ENCODE measurements around the gene SENP3.
A peak's percentile ranks its signal among the peaks of the same experiment; 100 is the strongest.

The SENP3 gene

DNA sequence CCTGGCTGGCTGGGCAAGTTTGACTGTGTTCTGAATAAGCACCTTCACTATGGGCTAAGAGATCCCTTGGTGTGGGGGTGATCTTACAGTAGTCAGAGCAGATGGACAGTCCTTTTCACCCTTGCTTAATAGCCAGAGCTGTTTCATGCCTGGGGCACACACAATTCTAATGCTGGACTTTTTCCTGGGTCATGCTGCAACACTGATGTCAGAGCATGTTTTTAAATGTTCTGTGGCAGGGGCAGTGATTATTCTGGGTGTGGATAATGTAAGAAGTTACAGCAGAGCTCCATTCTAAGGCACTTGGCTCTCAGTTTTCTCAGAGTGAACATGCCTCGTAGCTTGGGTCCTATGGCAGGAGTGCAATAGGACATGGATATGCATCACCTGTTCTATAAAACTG, 13.8 kb downstream of the SENP3 start:
- no peaks in the 10 kb centered on the region for H3K9me3 ChIP-seq
- H3K4me3 ChIP-seq: peak overlapping the region in 1 of 2 donors; percentile 100
- H3K4me1 ChIP-seq: peaks cover 0 to 50% (median 39%) of the 10 kb centered on the region in 4 donors
- H3K27me3 ChIP-seq: no peaks in the 10 kb centered on the region
- peak overlapping the region; percentile 98 to 100 for H3K27ac ChIP-seq
- no peak for TF ChIP-seq CTCF (IDR thresholded peaks at IDR 0.05)
- H3K36me3 ChIP-seq: peaks cover 50 to 75% (median 54%) of the 10 kb centered on the region in 3 donors
- intact Hi-C loops (cut with DNase I; ENCODE audit: low total_unique reads): no loop called here
- no peak for DNase-seq

- H3K4me1 ChIP-seq: peaks cover 0 to 55% (median 43%) of the 10 kb centered on the region in 4 donors
Observed at GRCh38 chr17:7575959-7576358, 14.2 kb downstream of the SENP3 start.

GRCh38 chr17:7576432-7576937, 14.8 kb downstream of the SENP3 start:
- Histone ChIP-seq H3K9me3 (no peaks in the 10 kb centered on the region), H3K36me3 (peaks cover 44 to 65% (median 55%) of the 10 kb centered on the region in 3 donors), H3K4me3 (no peak overlapping the region), H3K4me1 (peaks cover 0 to 59% (median 47%) of the 10 kb centered on the region in 4 donors), H3K27ac (no peak overlapping the region), H3K27me3 (no peaks in the 10 kb centered on the region)
- no peak for DNase-seq
- intact Hi-C loops (cut with DNase I; ENCODE audit: low total_unique reads): no loop called here
- no peak for TF ChIP-seq CTCF (IDR thresholded peaks at IDR 0.05)

More at GRCh38 chr17:7575959-7576358, 14.2 kb downstream of the SENP3 start:
- TF ChIP-seq CTCF (IDR thresholded peaks at IDR 0.05): no peak
- Histone ChIP-seq H3K27ac (no peak overlapping the region), H3K9me3 (no peaks in the 10 kb centered on the region), H3K27me3 (no peaks in the 10 kb centered on the region), H3K4me3 (no peak overlapping the region), H3K36me3 (peaks cover 46 to 70% (median 54%) of the 10 kb centered on the region in 3 donors)
- intact Hi-C loops (cut with DNase I; ENCODE audit: low total_unique reads): no loop called here
- DNase-seq: no peak

- no peak for TF ChIP-seq CTCF (IDR thresholded peaks at IDR 0.05)
Observed at GRCh38 chr17:7577327-7578199, 15.8 kb downstream of the SENP3 start.

GRCh38 chr17:7579001-7579833, 17.5 kb downstream of the SENP3 start, which contains the start of gene CD68:
Gene CD68 (plus strand): TSS chr17:7579638. CDS start chr17:7579678, 40 bp downstream.
- TF ChIP-seq CTCF (IDR thresholded peaks at IDR 0.05): no peak
- intact Hi-C loops (cut with DNase I; ENCODE audit: low total_unique reads): no loop called here
- H3K9me3 ChIP-seq: no peaks in the 10 kb centered on the region
- peaks cover 10 to 63% (median 58%) of the 10 kb centered on the region in 4 donors for H3K4me1 ChIP-seq
- DNase-seq: peak; percentile 89 to 91
- H3K27ac ChIP-seq: peak within 1 kb of the TSS; percentile 85 to 92
- peaks cover 44 to 54% (median 51%) of the 10 kb centered on the region in 3 donors for H3K36me3 ChIP-seq
- no peaks in the 10 kb centered on the region for H3K27me3 ChIP-seq
- peak within 1 kb of the TSS; percentile 25 to 44 for H3K4me3 ChIP-seq

More at GRCh38 chr17:7577327-7578199, 15.8 kb downstream of the SENP3 start:
- Histone ChIP-seq H3K27me3 (no peaks in the 10 kb centered on the region), H3K9me3 (no peaks in the 10 kb centered on the region), H3K4me3 (no peak overlapping the region), H3K4me1 (peaks cover 3 to 58% (median 54%) of the 10 kb centered on the region in 4 donors), H3K27ac (peak overlapping the region in 1 of 2 donors; percentile 85), H3K36me3 (peaks cover 44 to 65% (median 55%) of the 10 kb centered on the region in 3 donors)
- intact Hi-C loops (cut with DNase I; ENCODE audit: low total_unique reads): no loop called here
- no peak for DNase-seq

Data from tibial artery (tissue), 4 donors.